ENCODE results near the gene ORAI3. TPM values are rescaled to one million over a fixed set of nuclear protein-coding genes. Genes with fewer than 3 reads are reported as not detected.

ORAI3 gene
- total and polyA plus RNA-seq, 2 donors (not counting 1 experiment from before 2014, with no cell fraction given) = 41.1 to 74.1 TPM

DNA sequence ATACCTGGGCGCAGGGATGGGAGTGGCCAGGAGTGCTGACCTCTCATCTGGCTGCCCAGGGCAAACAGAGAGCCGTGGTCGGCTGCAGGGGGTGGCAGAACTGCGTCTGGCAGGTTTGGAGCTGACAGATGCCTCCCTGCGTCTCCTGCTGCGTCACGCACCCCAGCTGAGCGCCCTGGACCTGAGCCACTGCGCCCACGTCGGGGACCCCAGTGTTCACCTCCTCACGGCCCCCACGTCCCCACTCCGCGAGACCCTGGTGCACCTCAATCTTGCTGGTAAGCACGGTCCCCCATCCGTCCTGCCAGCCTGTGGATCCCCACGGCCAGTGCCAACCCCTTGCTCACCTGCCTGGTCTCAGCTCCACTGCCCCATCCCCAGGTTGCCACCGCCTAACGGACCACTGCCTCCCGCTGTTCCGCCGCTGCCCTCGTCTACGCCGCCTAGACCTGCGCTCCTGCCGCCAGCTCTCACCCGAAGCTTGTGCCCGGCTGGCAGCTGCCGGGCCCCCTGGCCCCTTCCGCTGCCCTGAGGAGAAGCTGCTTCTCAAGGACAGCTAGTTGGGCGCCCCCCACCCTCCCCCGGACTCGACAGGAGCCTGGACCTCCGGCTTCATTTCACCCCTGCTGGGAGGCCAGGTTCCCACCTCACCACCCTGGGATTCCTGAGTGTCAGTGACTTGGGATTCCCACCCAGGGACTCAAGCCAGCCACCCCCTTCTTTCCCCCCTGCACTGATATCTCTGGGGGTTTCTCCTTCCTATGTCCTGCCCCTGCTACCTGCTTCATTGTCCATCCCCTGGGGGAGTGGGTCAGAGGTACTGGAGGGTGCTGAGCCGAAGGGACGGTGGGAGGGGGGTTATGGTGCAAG lies 2.0 kb upstream of the ORAI3 start:
- H2AFZ ChIP-seq (ENCODE audit: low read length) = no peak overlapping the region
- peaks cover 18% of the 10 kb centered on the region for H3K36me3 ChIP-seq (ENCODE audit: control insufficient read depth, insufficient read depth, low read length)
- peaks cover 8% of the 10 kb centered on the region for H3K79me2 ChIP-seq (ENCODE audit: control insufficient read depth, insufficient read depth, low read length)
- no peaks in the 10 kb centered on the region for H3K9me3 ChIP-seq (ENCODE audit: control insufficient read depth, insufficient read depth, low read depth, low read length)
- no peak overlapping the region for H3K4me2 ChIP-seq (ENCODE audit: extremely low read depth, insufficient read depth, low read length)
- H3K27ac ChIP-seq (ENCODE audit: insufficient read depth, low read length) = no peak overlapping the region
- DNase-seq (ENCODE audit: low read depth in 2 of 2) = no peak
- H3K9ac ChIP-seq (ENCODE audit: insufficient read depth, low read length) = no peak overlapping the region
- H4K20me1 ChIP-seq (ENCODE audit: control insufficient read depth, extremely low read depth, insufficient read depth, low read length) = no peaks in the 10 kb centered on the region
- no peak overlapping the region for H3K4me3 ChIP-seq (replicated peaks in 1 of 4; ENCODE audit: control extremely low read depth in 1 of 4, insufficient read depth in 1 of 4, low read depth in 3 of 4, low read length in 4 of 4)
- no peaks in the 10 kb centered on the region for H3K27me3 ChIP-seq (ENCODE audit: control insufficient read depth, insufficient read depth, low read length)
- H3K4me1 ChIP-seq (ENCODE audit: control insufficient read depth, extremely low read depth, insufficient read depth, low read length) = peaks cover 21% of the 10 kb centered on the region
- TF ChIP-seq EZH2 (IDR thresholded peaks at IDR 0.05; ENCODE audit: low read length, missing control alignments) = no peak
- TF ChIP-seq CTCF (conservative IDR thresholded peaks at IDR 0.05 in 1 of 2, IDR thresholded peaks at IDR 0.05 in 1 of 2; ENCODE audit: low read depth in 1 of 2, low read length in 2 of 2) = no peak

- no peak for DNase-seq (ENCODE audit: low read depth in 2 of 2)
- Histone ChIP-seq H3K9ac (ENCODE audit: insufficient read depth, low read length) (no peak overlapping the region), H3K27ac (ENCODE audit: insufficient read depth, low read length) (peak overlapping the region; percentile 82)
Measured at GRCh38 chr16:30947541-30947858, 1.4 kb upstream of the ORAI3 start.

More at GRCh38 chr16:30947541-30947858, 1.4 kb upstream of the ORAI3 start:
- Histone ChIP-seq H3K4me3 (replicated peaks in 1 of 4; ENCODE audit: control extremely low read depth in 1 of 4, insufficient read depth in 1 of 4, low read depth in 3 of 4, low read length in 4 of 4) (no peak overlapping the region), H3K4me2 (ENCODE audit: extremely low read depth, insufficient read depth, low read length) (no peak overlapping the region), H3K36me3 (ENCODE audit: control insufficient read depth, insufficient read depth, low read length) (peaks cover 14% of the 10 kb centered on the region), H3K4me1 (ENCODE audit: control insufficient read depth, extremely low read depth, insufficient read depth, low read length) (peaks cover 21% of the 10 kb centered on the region), H4K20me1 (ENCODE audit: control insufficient read depth, extremely low read depth, insufficient read depth, low read length) (no peaks in the 10 kb centered on the region), H3K79me2 (ENCODE audit: control insufficient read depth, insufficient read depth, low read length) (peaks cover 8% of the 10 kb centered on the region), H2AFZ (ENCODE audit: low read length) (no peak overlapping the region), H3K9me3 (ENCODE audit: control insufficient read depth, insufficient read depth, low read depth, low read length) (no peaks in the 10 kb centered on the region), H3K27me3 (ENCODE audit: control insufficient read depth, insufficient read depth, low read length) (no peaks in the 10 kb centered on the region)
- TF ChIP-seq CTCF (conservative IDR thresholded peaks at IDR 0.05 in 1 of 2, IDR thresholded peaks at IDR 0.05 in 1 of 2; ENCODE audit: low read depth in 1 of 2, low read length in 2 of 2) (no peak), EZH2 (IDR thresholded peaks at IDR 0.05; ENCODE audit: low read length, missing control alignments) (no peak)

Measured in fibroblast of lung (primary cell).